ENCODE measurements around the gene COL28A1. TPM values are rescaled to one million over a fixed set of nuclear protein-coding genes. Genes with fewer than 3 reads are reported as not detected.

The COL28A1 gene
- total and polyA plus RNA-seq, 4 donors = 1.3 to 10.2 (median 3.2) TPM

DNA sequence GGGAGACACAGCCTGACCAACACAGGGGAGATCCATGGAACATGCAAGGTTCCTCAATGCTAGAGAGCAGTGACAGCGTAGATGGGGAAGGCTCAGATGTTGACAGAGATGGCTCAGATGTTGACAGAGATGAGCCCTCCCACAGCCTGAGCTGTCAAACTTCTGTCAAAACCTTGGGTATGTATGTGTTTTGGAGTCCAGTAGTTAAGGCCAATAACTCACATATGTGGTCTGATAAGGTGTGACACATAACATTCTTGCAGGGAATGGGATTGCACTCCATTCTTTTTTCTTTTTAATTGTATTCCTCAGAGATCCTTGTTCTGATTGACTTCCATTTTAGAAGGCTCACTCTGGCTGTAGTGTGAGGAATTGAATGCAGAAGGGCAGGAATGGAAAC, 217.1 kb downstream of the COL28A1 start:
- H3K27me3 ChIP-seq (ENCODE audit: control insufficient read depth in 3 of 3, insufficient read depth in 3 of 3, low read length in 2 of 3) = no peaks in the 10 kb centered on the region
- H3K9ac ChIP-seq (ENCODE audit: insufficient read depth in 1 of 2, low read length in 2 of 2) = no peak overlapping the region
- no peak for ATAC-seq (ENCODE audit: insufficient read depth, low FRiP score)
- H3K27ac ChIP-seq (ENCODE audit: low read depth in 1 of 2, low read length in 1 of 2) = no peak overlapping the region
- no peak overlapping the region for H3K4me3 ChIP-seq
- H3K36me3 ChIP-seq (ENCODE audit: control insufficient read depth in 4 of 4, insufficient read depth in 4 of 4, low read length in 4 of 4) = no peaks in the 10 kb centered on the region
- WGBS, 2 donors = 56 to 82% methylated on average over 1 of the region's 1 CpG
- H3K4me1 ChIP-seq (ENCODE audit: control insufficient read depth in 5 of 5, insufficient read depth in 5 of 5, low read length in 5 of 5) = peaks cover 0 to 5% (median 0%) of the 10 kb centered on the region in 5 donors
- no peaks in the 10 kb centered on the region for H3K9me3 ChIP-seq (ENCODE audit: control insufficient read depth in 4 of 4, insufficient read depth in 3 of 4, low read length in 3 of 4)
- no peak for DNase-seq
- TF ChIP-seq, protein P1, sequence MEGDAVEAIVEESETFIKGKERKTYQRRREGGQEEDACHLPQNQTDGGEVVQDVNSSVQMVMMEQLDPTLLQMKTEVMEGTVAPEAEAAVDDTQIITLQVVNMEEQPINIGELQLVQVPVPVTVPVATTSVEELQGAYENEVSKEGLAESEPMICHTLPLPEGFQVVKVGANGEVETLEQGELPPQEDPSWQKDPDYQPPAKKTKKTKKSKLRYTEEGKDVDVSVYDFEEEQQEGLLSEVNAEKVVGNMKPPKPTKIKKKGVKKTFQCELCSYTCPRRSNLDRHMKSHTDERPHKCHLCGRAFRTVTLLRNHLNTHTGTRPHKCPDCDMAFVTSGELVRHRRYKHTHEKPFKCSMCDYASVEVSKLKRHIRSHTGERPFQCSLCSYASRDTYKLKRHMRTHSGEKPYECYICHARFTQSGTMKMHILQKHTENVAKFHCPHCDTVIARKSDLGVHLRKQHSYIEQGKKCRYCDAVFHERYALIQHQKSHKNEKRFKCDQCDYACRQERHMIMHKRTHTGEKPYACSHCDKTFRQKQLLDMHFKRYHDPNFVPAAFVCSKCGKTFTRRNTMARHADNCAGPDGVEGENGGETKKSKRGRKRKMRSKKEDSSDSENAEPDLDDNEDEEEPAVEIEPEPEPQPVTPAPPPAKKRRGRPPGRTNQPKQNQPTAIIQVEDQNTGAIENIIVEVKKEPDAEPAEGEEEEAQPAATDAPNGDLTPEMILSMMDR (IDR thresholded peaks at IDR 0.05; ENCODE audit: control extremely low read depth, extremely low read depth) = no peak

DNA sequence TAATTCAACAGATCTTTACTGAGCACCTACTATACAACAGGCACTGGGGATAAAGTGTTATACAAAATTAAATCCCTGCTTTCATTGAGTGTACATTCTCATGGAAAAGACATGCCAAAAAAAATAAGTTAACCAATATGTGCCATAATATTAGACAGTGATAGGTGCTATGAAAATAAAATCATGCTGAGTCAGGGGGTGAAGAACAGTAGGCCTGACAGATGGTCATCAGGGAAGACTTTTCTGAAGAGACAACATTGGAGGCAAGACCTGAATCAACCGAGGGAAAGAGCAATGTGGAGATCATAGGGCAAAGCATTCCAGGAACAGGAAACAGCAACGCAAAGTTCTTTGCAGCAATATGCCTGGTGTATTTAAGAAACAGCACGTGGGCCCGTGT, 217.8 kb downstream of the COL28A1 start:
- H3K27ac ChIP-seq (ENCODE audit: low read depth in 1 of 2, low read length in 1 of 2) = no peak overlapping the region
- 76 to 81% methylated on average over 4 of the region's 4 CpGs for WGBS, 2 donors
- H3K4me3 ChIP-seq = no peak overlapping the region
- H3K4me1 ChIP-seq (ENCODE audit: control insufficient read depth in 5 of 5, insufficient read depth in 5 of 5, low read length in 5 of 5) = peaks cover 0 to 5% (median 0%) of the 10 kb centered on the region in 5 donors
- TF ChIP-seq, protein P1 (IDR thresholded peaks at IDR 0.05; ENCODE audit: control extremely low read depth, extremely low read depth) = no peak
- no peak for ATAC-seq (ENCODE audit: insufficient read depth, low FRiP score)
- no peaks in the 10 kb centered on the region for H3K27me3 ChIP-seq (ENCODE audit: control insufficient read depth in 3 of 3, insufficient read depth in 3 of 3, low read length in 2 of 3)
- no peak overlapping the region for H3K9ac ChIP-seq (ENCODE audit: insufficient read depth in 1 of 2, low read length in 2 of 2)
- H3K36me3 ChIP-seq (ENCODE audit: control insufficient read depth in 4 of 4, insufficient read depth in 4 of 4, low read length in 4 of 4) = no peaks in the 10 kb centered on the region
- DNase-seq = no peak
- no peaks in the 10 kb centered on the region for H3K9me3 ChIP-seq (ENCODE audit: control insufficient read depth in 4 of 4, insufficient read depth in 3 of 4, low read length in 3 of 4)

DNA sequence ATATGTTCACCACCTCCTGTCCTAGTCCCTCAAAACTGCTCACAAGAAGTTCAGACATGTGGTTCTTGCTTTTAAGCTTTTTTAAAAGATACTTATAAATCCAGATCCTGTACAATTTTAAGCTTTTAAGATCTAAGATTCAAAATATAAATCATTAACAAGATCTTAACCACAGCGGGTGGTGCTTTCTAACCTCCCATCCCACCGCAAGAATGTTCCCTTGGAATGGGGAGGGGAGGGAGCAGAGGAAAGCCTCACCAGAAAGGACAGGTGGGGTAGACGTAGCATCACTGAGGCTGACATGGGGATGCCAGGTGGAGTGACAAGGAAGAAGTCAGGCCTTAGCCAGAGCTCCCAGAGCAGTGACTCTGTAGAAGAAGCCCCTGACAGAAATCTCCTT, 219.8 kb downstream of the COL28A1 start:
- DNase-seq (no peak), ATAC-seq (ENCODE audit: insufficient read depth, low FRiP score) (no peak)
- no peaks in the 10 kb centered on the region for H3K9me3 ChIP-seq (ENCODE audit: control insufficient read depth in 4 of 4, insufficient read depth in 3 of 4, low read length in 3 of 4)
- TF ChIP-seq, protein P1 (IDR thresholded peaks at IDR 0.05; ENCODE audit: control extremely low read depth, extremely low read depth) = no peak
- no peaks in the 10 kb centered on the region for H3K27me3 ChIP-seq (ENCODE audit: control insufficient read depth in 3 of 3, insufficient read depth in 3 of 3, low read length in 2 of 3)
- 84 to 87% methylated on average over 3 of the region's 3 CpGs for WGBS, 2 donors
- H3K36me3 ChIP-seq (ENCODE audit: control insufficient read depth in 4 of 4, insufficient read depth in 4 of 4, low read length in 4 of 4) = no peaks in the 10 kb centered on the region
- H3K9ac ChIP-seq (ENCODE audit: insufficient read depth in 1 of 2, low read length in 2 of 2) = no peak overlapping the region
- no peaks in the 10 kb centered on the region for H3K4me1 ChIP-seq (ENCODE audit: control insufficient read depth in 5 of 5, insufficient read depth in 5 of 5, low read length in 5 of 5)
- H3K4me3 ChIP-seq = no peak overlapping the region
- H3K27ac ChIP-seq (ENCODE audit: low read depth in 1 of 2, low read length in 1 of 2) = no peak overlapping the region

DNA sequence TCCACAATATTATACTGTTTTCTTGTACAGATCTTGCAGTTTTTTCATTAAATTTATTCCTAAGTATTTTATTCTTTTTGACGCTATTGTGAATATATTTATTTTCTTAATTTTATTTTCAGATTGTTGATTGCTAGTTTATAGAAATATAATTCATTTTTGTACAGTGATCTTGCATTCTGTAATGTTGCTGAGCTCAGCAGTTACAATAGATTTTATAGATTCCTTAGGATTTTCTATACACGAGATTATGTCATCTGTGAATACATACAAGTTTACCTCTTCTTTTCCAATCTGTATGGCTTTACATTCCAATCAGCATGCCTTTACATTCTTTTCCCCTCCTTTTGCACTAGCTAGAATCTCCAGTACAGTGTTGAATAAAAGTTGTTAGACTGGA, 223.3 kb downstream of the COL28A1 start:
- H3K4me1 ChIP-seq (ENCODE audit: control insufficient read depth in 5 of 5, insufficient read depth in 5 of 5, low read length in 5 of 5) = no peaks in the 10 kb centered on the region
- WGBS, 2 donors = 81 to 93% methylated on average over 2 of the region's 2 CpGs
- H3K27me3 ChIP-seq (ENCODE audit: control insufficient read depth in 3 of 3, insufficient read depth in 3 of 3, low read length in 2 of 3) = no peaks in the 10 kb centered on the region
- H3K9ac ChIP-seq (ENCODE audit: insufficient read depth in 1 of 2, low read length in 2 of 2) = no peak overlapping the region
- TF ChIP-seq, protein P1 (IDR thresholded peaks at IDR 0.05; ENCODE audit: control extremely low read depth, extremely low read depth) = no peak
- ATAC-seq (ENCODE audit: insufficient read depth, low FRiP score) (no peak), DNase-seq (no peak)
- no peaks in the 10 kb centered on the region for H3K9me3 ChIP-seq (ENCODE audit: control insufficient read depth in 4 of 4, insufficient read depth in 3 of 4, low read length in 3 of 4)
- no peaks in the 10 kb centered on the region for H3K36me3 ChIP-seq (ENCODE audit: control insufficient read depth in 4 of 4, insufficient read depth in 4 of 4, low read length in 4 of 4)
- no peak overlapping the region for H3K4me3 ChIP-seq
- H3K27ac ChIP-seq (ENCODE audit: low read depth in 1 of 2, low read length in 1 of 2) = no peak overlapping the region
